ENCODE measurements around the gene ABCA10. TPM values are rescaled to one million over a fixed set of nuclear protein-coding genes. Genes with fewer than 3 reads are reported as not detected.
"Not testable (repeated sequence)": the region's sequence is repeated elsewhere in the genome, so short reads cannot be mapped to it uniquely, and the experiment has no call there.

The ABCA10 gene
- total and polyA plus RNA-seq, 2 experiments from 2014 or later = 0.11 to 0.23 TPM

GRCh38 chr17:69207151-69207550 is 21.5 kb downstream of the ABCA10 start:
- Histone ChIP-seq H3K9me2 (ENCODE audit: insufficient read depth) (no peaks in the 10 kb centered on the region), H3K4me2 (ENCODE audit: unreplicated experiment) (no peak overlapping the region), H3K9me3 (ENCODE audit: low read depth) (no peaks in the 10 kb centered on the region), H2AFZ (no peak overlapping the region), H3K36me3 (ENCODE audit: low read depth) (no peaks in the 10 kb centered on the region), H4K20me1 (ENCODE audit: insufficient read depth) (no peaks in the 10 kb centered on the region), H3K4me3 (no peak overlapping the region), H3K9ac (no peak overlapping the region), H3K27ac (no peak overlapping the region), H3K4me1 (ENCODE audit: insufficient read depth) (no peaks in the 10 kb centered on the region), H3K79me2 (ENCODE audit: insufficient read depth) (no peaks in the 10 kb centered on the region), H3K27me3 (replicated peaks; ENCODE audit: insufficient read depth) (no peaks in the 10 kb centered on the region), H3F3A (ENCODE audit: insufficient read depth) (no peaks in the 10 kb centered on the region)
- in situ Hi-C loops (cut with MboI) = no loop called here
- WGBS, 2 experiments (ENCODE audit: low coverage in 1 of 2, low lambda C conversion rate in 2 of 2, missing lambda C conversion rate in 2 of 2) = 83 to 86% methylated on average over 4 of the region's 4 CpGs
- no peak for DNase-seq
- TF ChIP-seq EZH2phosphoT487 (IDR thresholded peaks at IDR 0.05; ENCODE audit: insufficient read depth, low read depth) = no peak

- Histone ChIP-seq H3K27me3 (replicated peaks; ENCODE audit: insufficient read depth) (no peaks in the 10 kb centered on the region), H3K4me1 (ENCODE audit: insufficient read depth) (no peaks in the 10 kb centered on the region), H4K20me1 (ENCODE audit: insufficient read depth) (no peaks in the 10 kb centered on the region), H2AFZ (no peak overlapping the region), H3K4me3 (no peak overlapping the region), H3K9me3 (ENCODE audit: low read depth) (no peaks in the 10 kb centered on the region), H3K79me2 (ENCODE audit: insufficient read depth) (no peaks in the 10 kb centered on the region), H3K9me2 (ENCODE audit: insufficient read depth) (no peaks in the 10 kb centered on the region; the same call in 1 of the 2 replicates), H3F3A (ENCODE audit: insufficient read depth) (no peaks in the 10 kb centered on the region), H3K36me3 (ENCODE audit: low read depth) (no peaks in the 10 kb centered on the region), H3K9ac (no peak overlapping the region), H3K4me2 (ENCODE audit: unreplicated experiment) (no peak overlapping the region), H3K27ac (no peak overlapping the region)
- 90 to 94% methylated on average over 6 of the region's 6 CpGs for WGBS, 2 experiments (ENCODE audit: low coverage in 1 of 2, low lambda C conversion rate in 2 of 2, missing lambda C conversion rate in 2 of 2)
- DNase-seq = no peak
- no peak for TF ChIP-seq EZH2phosphoT487 (IDR thresholded peaks at IDR 0.05; ENCODE audit: insufficient read depth, low read depth)
- TF ChIP-seq EZH2 (IDR thresholded peaks at IDR 0.05; ENCODE audit: insufficient read depth, poor library complexity, severe bottlenecking) = no peak
- in situ Hi-C loops (cut with MboI) = no loop called here
Observed at GRCh38 chr17:69198238-69198637, 30.4 kb downstream of the ABCA10 start.

- H4K20me1 ChIP-seq (ENCODE audit: insufficient read depth); H3K36me3 ChIP-seq (ENCODE audit: low read depth); H3K27me3 ChIP-seq (replicated peaks; ENCODE audit: insufficient read depth); H3K79me2 ChIP-seq (ENCODE audit: insufficient read depth); H3K4me2 ChIP-seq (ENCODE audit: unreplicated experiment); H2AFZ ChIP-seq; H3K9ac ChIP-seq; DNase-seq; H3K9me3 ChIP-seq (ENCODE audit: low read depth); H3K27ac ChIP-seq; in situ Hi-C loops (cut with MboI); H3K4me1 ChIP-seq (ENCODE audit: insufficient read depth); H3K4me3 ChIP-seq; H3K9me2 ChIP-seq (ENCODE audit: insufficient read depth); H3F3A ChIP-seq (ENCODE audit: insufficient read depth): not testable (repeated sequence)
- 93% methylated on average over 15 to 37 of the region's 40 CpGs for WGBS, 2 experiments (ENCODE audit: low coverage in 1 of 2, low lambda C conversion rate in 2 of 2, missing lambda C conversion rate in 2 of 2)
Observed at GRCh38 chr17:69196105-69196653, 32.4 kb downstream of the ABCA10 start.

GRCh38 chr17:69192754-69193153 is 35.9 kb downstream of the ABCA10 start:
- no peaks in the 10 kb centered on the region for H3K27me3 ChIP-seq (replicated peaks; ENCODE audit: insufficient read depth)
- in situ Hi-C loops (cut with MboI) = no loop called here
- H3K4me3 ChIP-seq = no peak overlapping the region
- H3K9me2 ChIP-seq (ENCODE audit: insufficient read depth) = no peaks in the 10 kb centered on the region; the same call in 1 of the 2 replicates
- no peak for TF ChIP-seq EZH2phosphoT487 (IDR thresholded peaks at IDR 0.05; ENCODE audit: insufficient read depth, low read depth)
- no peak for TF ChIP-seq EZH2 (IDR thresholded peaks at IDR 0.05; ENCODE audit: insufficient read depth, poor library complexity, severe bottlenecking)
- no peak for DNase-seq
- H3K36me3 ChIP-seq (ENCODE audit: low read depth) = no peaks in the 10 kb centered on the region
- H3K9ac ChIP-seq = no peak overlapping the region
- H4K20me1 ChIP-seq (ENCODE audit: insufficient read depth) = no peaks in the 10 kb centered on the region
- no peak overlapping the region for H3K4me2 ChIP-seq (ENCODE audit: unreplicated experiment)
- H2AFZ ChIP-seq = no peak overlapping the region
- no peak overlapping the region for H3K27ac ChIP-seq
- no peaks in the 10 kb centered on the region for H3K79me2 ChIP-seq (ENCODE audit: insufficient read depth)
- H3F3A ChIP-seq (ENCODE audit: insufficient read depth) = no peaks in the 10 kb centered on the region
- H3K9me3 ChIP-seq (ENCODE audit: low read depth) = no peaks in the 10 kb centered on the region
- no peaks in the 10 kb centered on the region for H3K4me1 ChIP-seq (ENCODE audit: insufficient read depth)

- in situ Hi-C loops (cut with MboI) = no loop called here
- no peak overlapping the region for H3K27ac ChIP-seq
- no peak overlapping the region for H2AFZ ChIP-seq
- no peaks in the 10 kb centered on the region for H3K36me3 ChIP-seq (ENCODE audit: low read depth)
- H3K4me3 ChIP-seq = no peak overlapping the region
- H3K79me2 ChIP-seq (ENCODE audit: insufficient read depth) = no peaks in the 10 kb centered on the region
- WGBS, 2 experiments (ENCODE audit: low coverage in 1 of 2, low lambda C conversion rate in 2 of 2, missing lambda C conversion rate in 2 of 2) = 89 to 91% methylated on average over 2 of the region's 2 CpGs
- H3K4me2 ChIP-seq (ENCODE audit: unreplicated experiment) = no peak overlapping the region
- no peak for DNase-seq
- H3K9me3 ChIP-seq (ENCODE audit: low read depth) = no peaks in the 10 kb centered on the region
- no peaks in the 10 kb centered on the region for H3K9me2 ChIP-seq (ENCODE audit: insufficient read depth)
- TF ChIP-seq EZH2phosphoT487 (IDR thresholded peaks at IDR 0.05; ENCODE audit: insufficient read depth, low read depth) (no peak), EZH2 (IDR thresholded peaks at IDR 0.05; ENCODE audit: insufficient read depth, poor library complexity, severe bottlenecking) (no peak)
- no peaks in the 10 kb centered on the region for H4K20me1 ChIP-seq (ENCODE audit: insufficient read depth)
- H3K9ac ChIP-seq = no peak overlapping the region
- no peaks in the 10 kb centered on the region for H3K4me1 ChIP-seq (ENCODE audit: insufficient read depth)
- no peaks in the 10 kb centered on the region for H3F3A ChIP-seq (ENCODE audit: insufficient read depth)
- no peaks in the 10 kb centered on the region for H3K27me3 ChIP-seq (replicated peaks; ENCODE audit: insufficient read depth)
Observed at GRCh38 chr17:69188796-69189195, 39.8 kb downstream of the ABCA10 start.

All from GM23248 (cell line).